Panc1 (cell line): Measurements from ENCODE around the gene C9orf85. TPM values are rescaled to one million over a fixed set of nuclear protein-coding genes. Genes with fewer than 3 reads are reported as not detected.
"Not testable (repeated sequence)": the region's sequence is repeated elsewhere in the genome, so short reads cannot be mapped to it uniquely, and the experiment has no call there.

Experiments used
- ATAC-seq: fragments of 200-7000 bp; cut with Tn5 transposase; 2 replicates; pipeline ENCODE4 v1.9.1; 2020; ENCODE audit warnings: mild to moderate bottlenecking, moderate library complexity
- BruUV-seq: library from RNA; stranded (reverse); fragments of 400-500 nt; replicated peaks from 2 replicates; lab custom pipeline; 2021; lab: Mats Ljungman, UMichigan
- CTCF ChIA-PET: fragments of 300-600 bp; sonication (Branson Sonifier 250); formaldehyde crosslinking; loops from one replicate; lab custom pipeline; 2022; ENCODE audit warnings: antibody characterized with exemption; lab: Charles Lee
- POLR2A ChIA-PET: fragments of 300-600 bp; sonication (Branson Sonifier 250); formaldehyde crosslinking; loops from one replicate; lab custom pipeline; 2022; ENCODE audit warnings: antibody characterized with exemption; lab: Charles Lee
- DNase-seq: peaks from one replicate; pipeline ENCODE4 v3.0.0-alpha.2; 2010; ENCODE audit warnings: low read depth, low spot score
- H3K27ac ChIP-seq: 2 replicates; pipeline ENCODE4 v1.5.1; 2011; ENCODE audit warnings: mild to moderate bottlenecking, low read length, inconsistent platforms
- H3K27me3 ChIP-seq: fragments of 200-500 bp; sonication (Bioruptor generic); 2 replicates; pipeline ENCODE4 v1.6.0; 2014; ENCODE audit warnings: low read length, inconsistent platforms; ENCODE audit not compliant: control insufficient read depth, insufficient read depth
- H3K36me3 ChIP-seq: fragments of 200-500 bp; sonication (Bioruptor generic); 2 replicates; pipeline ENCODE4 v1.5.1; 2014; ENCODE audit warnings: inconsistent platforms, mild to moderate bottlenecking, low read length, moderate library complexity; ENCODE audit not compliant: control insufficient read depth, insufficient read depth
- H3K4me1 ChIP-seq: 2 replicates; pipeline ENCODE4 v1.5.1; 2011; ENCODE audit warnings: inconsistent platforms, mild to moderate bottlenecking, low read length, moderate library complexity; ENCODE audit not compliant: control insufficient read depth, insufficient read depth
- H3K4me3 ChIP-seq, 2 experiments: 2 replicates each; pipeline ENCODE4 v1.5.1; 2011 to 2012; ENCODE audit warnings: low read depth in 2 of 2, low read length in 2 of 2, mild to moderate bottlenecking in 2 of 2, inconsistent platforms in 1 of 2, moderate library complexity in 1 of 2
- H3K9me3 ChIP-seq: fragments of 200-500 bp; sonication (Bioruptor generic); 2 replicates; pipeline ENCODE4 v1.5.1; 2014; ENCODE audit warnings: low read depth, mild to moderate bottlenecking, inconsistent platforms, low read length, moderate library complexity; ENCODE audit not compliant: control insufficient read depth, insufficient read depth
- POLR2AphosphoS5 ChIP-seq: IDR thresholded peaks from 2 replicates; pipeline ENCODE4 v1.6.1; 2012; ENCODE audit warnings: mild to moderate bottlenecking, low read depth, low read length, moderate library complexity
- SIN3A ChIP-seq: IDR thresholded peaks from 2 replicates; pipeline ENCODE4 v1.6.1; 2012; ENCODE audit warnings: low read depth, mild to moderate bottlenecking, low read length, moderate library complexity, borderline replicate concordance; ENCODE audit not compliant: insufficient read depth
- TCF7L2 ChIP-seq: IDR thresholded peaks from 2 replicates; pipeline ENCODE4 v1.6.1; 2011; ENCODE audit warnings: mild to moderate bottlenecking, low read depth, low read length, inconsistent platforms
- in situ Hi-C: cut with HindIII; loops from 2 replicates; pipeline ENCODE4 v1.10.0; 2016; ENCODE audit warnings: low sequenced_read_pairs, low pct_unique_long_range_greater_than_20kb
- intact Hi-C: fragments of 100-400 bp; cut with micrococcal nuclease; formaldehyde crosslinking; loops from one replicate; pipeline ENCODE4 v1.10.0; 2022; ENCODE audit not compliant: unreplicated experiment
- total RNA-seq: library from RNA; stranded (reverse); gene quantifications from one replicate; pipeline ENCODE4 v1.2.1, GENCODE V29; 2021; ENCODE audit not compliant: unreplicated experiment
- TF ChIP-seq, protein P1 (sequence below): fragments of 450-650 bp; IDR thresholded peaks from 2 replicates; pipeline ENCODE4 v1.5.1; 2017; ENCODE audit warnings: mild to moderate bottlenecking
- TF ChIP-seq, protein P2 (sequence below), 2 experiments: IDR thresholded peaks; 2 replicates each; pipeline ENCODE4 v1.6.1; 2011 to 2012; ENCODE audit warnings: low read depth in 2 of 2, control low read depth in 1 of 2, low read length in 1 of 2, mild to moderate bottlenecking in 1 of 2, moderate library complexity in 1 of 2; ENCODE audit not compliant: insufficient read depth in 1 of 2

The C9orf85 gene
- total RNA-seq, 1 experiment from 2014 or later, result 8.0 TPM

DNA sequence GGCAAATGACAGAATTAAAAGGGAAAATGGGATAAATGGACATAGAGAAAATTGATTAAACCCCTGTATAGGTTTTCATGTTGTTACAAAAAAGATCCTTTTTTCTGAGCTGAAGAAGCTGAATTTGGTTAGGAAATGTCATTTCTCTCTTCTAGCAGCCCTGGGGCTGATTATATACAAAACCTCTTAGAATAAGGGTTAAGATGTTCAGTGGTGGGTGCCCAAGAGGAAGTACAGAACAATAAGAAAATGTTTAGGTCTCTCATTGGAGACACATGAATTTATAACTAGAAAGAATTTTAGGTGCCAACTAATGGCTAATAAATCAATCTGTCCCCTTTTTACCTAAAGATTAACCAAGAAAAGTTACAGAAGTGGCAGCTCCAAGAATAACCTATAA lies 14.7 kb upstream of the C9orf85 start:
- H3K9me3 ChIP-seq, result no peaks in the 10 kb centered on the region
- intact Hi-C loops (no loop called here), in situ Hi-C loops (no loop called here)
- no peaks in the 10 kb centered on the region for H3K27me3 ChIP-seq
- no peak overlapping the region for H3K4me3 ChIP-seq
- no peak overlapping the region for H3K27ac ChIP-seq
- CTCF ChIA-PET, result no interaction called here
- ATAC-seq (no peak), DNase-seq (no peak)
- no peaks in the 10 kb centered on the region for H3K36me3 ChIP-seq
- POLR2A ChIA-PET, result no interaction called here
- TF ChIP-seq SIN3A, result no peak
- no peak for TF ChIP-seq TCF7L2
- TF ChIP-seq, protein P1, sequence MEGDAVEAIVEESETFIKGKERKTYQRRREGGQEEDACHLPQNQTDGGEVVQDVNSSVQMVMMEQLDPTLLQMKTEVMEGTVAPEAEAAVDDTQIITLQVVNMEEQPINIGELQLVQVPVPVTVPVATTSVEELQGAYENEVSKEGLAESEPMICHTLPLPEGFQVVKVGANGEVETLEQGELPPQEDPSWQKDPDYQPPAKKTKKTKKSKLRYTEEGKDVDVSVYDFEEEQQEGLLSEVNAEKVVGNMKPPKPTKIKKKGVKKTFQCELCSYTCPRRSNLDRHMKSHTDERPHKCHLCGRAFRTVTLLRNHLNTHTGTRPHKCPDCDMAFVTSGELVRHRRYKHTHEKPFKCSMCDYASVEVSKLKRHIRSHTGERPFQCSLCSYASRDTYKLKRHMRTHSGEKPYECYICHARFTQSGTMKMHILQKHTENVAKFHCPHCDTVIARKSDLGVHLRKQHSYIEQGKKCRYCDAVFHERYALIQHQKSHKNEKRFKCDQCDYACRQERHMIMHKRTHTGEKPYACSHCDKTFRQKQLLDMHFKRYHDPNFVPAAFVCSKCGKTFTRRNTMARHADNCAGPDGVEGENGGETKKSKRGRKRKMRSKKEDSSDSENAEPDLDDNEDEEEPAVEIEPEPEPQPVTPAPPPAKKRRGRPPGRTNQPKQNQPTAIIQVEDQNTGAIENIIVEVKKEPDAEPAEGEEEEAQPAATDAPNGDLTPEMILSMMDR, result no peak
- no peak for TF ChIP-seq POLR2AphosphoS5
- TF ChIP-seq, protein P2, sequence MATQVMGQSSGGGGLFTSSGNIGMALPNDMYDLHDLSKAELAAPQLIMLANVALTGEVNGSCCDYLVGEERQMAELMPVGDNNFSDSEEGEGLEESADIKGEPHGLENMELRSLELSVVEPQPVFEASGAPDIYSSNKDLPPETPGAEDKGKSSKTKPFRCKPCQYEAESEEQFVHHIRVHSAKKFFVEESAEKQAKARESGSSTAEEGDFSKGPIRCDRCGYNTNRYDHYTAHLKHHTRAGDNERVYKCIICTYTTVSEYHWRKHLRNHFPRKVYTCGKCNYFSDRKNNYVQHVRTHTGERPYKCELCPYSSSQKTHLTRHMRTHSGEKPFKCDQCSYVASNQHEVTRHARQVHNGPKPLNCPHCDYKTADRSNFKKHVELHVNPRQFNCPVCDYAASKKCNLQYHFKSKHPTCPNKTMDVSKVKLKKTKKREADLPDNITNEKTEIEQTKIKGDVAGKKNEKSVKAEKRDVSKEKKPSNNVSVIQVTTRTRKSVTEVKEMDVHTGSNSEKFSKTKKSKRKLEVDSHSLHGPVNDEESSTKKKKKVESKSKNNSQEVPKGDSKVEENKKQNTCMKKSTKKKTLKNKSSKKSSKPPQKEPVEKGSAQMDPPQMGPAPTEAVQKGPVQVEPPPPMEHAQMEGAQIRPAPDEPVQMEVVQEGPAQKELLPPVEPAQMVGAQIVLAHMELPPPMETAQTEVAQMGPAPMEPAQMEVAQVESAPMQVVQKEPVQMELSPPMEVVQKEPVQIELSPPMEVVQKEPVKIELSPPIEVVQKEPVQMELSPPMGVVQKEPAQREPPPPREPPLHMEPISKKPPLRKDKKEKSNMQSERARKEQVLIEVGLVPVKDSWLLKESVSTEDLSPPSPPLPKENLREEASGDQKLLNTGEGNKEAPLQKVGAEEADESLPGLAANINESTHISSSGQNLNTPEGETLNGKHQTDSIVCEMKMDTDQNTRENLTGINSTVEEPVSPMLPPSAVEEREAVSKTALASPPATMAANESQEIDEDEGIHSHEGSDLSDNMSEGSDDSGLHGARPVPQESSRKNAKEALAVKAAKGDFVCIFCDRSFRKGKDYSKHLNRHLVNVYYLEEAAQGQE (IDR thresholded peaks at IDR 0.05; ENCODE audit: insufficient read depth in 1 of 2, low read depth in 2 of 2, low read length in 1 of 2), result no peak
- H3K4me1 ChIP-seq, result peaks cover 3% of the 10 kb centered on the region; the same call in 1 of the 2 replicates
- no TSS peak for BruUV-seq

DNA sequence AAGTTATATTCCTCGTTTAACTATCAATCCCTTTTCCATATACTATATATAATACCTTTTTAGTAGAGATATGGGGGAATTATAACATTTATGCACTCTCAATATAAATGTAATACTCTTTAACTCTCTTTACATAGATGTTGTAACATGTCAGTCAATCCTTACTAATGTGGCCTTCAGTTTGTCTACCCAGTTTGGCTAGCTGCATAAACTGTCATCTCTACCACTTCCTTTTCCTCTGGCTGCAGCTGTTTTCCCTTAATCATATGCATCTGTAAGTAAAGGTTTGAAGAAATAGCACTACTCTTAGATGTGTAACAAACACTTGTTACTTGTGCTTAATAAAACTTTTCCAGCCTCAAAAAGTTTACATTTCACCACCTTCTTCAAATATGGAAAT lies 13.9 kb upstream of the C9orf85 start:
- Histone ChIP-seq H3K4me1 (peaks cover 7% of the 10 kb centered on the region; the same call in 1 of the 2 replicates), H3K9me3 (no peaks in the 10 kb centered on the region), H3K36me3 (no peaks in the 10 kb centered on the region), H3K4me3 (no peak overlapping the region), H3K27ac (no peak overlapping the region), H3K27me3 (no peaks in the 10 kb centered on the region)
- no peak for DNase-seq
- BruUV-seq, result no TSS peak
- ChIA-PET POLR2A (no interaction called here), CTCF (no interaction called here)
- intact Hi-C loops (no loop called here), in situ Hi-C loops (no loop called here)
- TF ChIP-seq, protein P1, result no peak
- TF ChIP-seq TCF7L2 (no peak), POLR2AphosphoS5 (no peak), SIN3A (no peak)
- TF ChIP-seq, protein P2 (IDR thresholded peaks at IDR 0.05; ENCODE audit: insufficient read depth in 1 of 2, low read depth in 2 of 2, low read length in 1 of 2), result no peak
- no peak for ATAC-seq

DNA sequence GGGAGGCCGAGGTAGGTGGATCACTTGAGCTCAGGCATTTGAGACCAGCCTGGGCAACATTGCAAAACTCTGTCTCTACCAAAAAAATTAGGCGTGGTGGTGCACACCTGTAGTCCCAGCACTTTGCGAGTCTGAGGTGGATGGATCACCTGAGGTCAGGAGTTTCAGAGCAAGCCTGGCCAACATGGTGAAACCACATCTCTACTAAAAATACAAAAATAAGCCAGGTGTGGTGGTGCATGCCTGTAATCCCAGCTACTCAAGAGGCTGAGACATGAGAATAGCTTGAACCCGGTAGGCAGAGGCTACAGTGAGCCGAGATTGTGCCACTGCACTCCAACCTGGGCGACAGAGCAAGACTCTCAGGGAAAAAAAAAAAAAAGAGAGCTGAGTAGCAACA lies 12.7 kb upstream of the C9orf85 start:
- H3K36me3 ChIP-seq, H3K4me3 ChIP-seq, H3K27ac ChIP-seq, in situ Hi-C loops, DNase-seq, BruUV-seq, H3K4me1 ChIP-seq, ATAC-seq, H3K27me3 ChIP-seq, H3K9me3 ChIP-seq, intact Hi-C loops: not testable (repeated sequence)
- CTCF ChIA-PET, result interaction anchor here (0.6 kb wide), 1 partner anchor 332 kb away, joined by 5 read pairs; no protein-coding TSS in a partner anchor
- POLR2A ChIA-PET, result interaction anchor here (0.6 to 0.9 kb wide), 2 partner anchors 13 to 14 kb away, joined by 3 to 9 read pairs; partner anchors contain the start of gene C9orf85
